ENCODE data around the gene RNU5B-1. TPM values are rescaled to one million over a fixed set of nuclear protein-coding genes. Genes with fewer than 3 reads are reported as not detected.

The RNU5B-1 gene
- total and polyA plus RNA-seq, 2 experiments from 2014 or later = not detected

DNA sequence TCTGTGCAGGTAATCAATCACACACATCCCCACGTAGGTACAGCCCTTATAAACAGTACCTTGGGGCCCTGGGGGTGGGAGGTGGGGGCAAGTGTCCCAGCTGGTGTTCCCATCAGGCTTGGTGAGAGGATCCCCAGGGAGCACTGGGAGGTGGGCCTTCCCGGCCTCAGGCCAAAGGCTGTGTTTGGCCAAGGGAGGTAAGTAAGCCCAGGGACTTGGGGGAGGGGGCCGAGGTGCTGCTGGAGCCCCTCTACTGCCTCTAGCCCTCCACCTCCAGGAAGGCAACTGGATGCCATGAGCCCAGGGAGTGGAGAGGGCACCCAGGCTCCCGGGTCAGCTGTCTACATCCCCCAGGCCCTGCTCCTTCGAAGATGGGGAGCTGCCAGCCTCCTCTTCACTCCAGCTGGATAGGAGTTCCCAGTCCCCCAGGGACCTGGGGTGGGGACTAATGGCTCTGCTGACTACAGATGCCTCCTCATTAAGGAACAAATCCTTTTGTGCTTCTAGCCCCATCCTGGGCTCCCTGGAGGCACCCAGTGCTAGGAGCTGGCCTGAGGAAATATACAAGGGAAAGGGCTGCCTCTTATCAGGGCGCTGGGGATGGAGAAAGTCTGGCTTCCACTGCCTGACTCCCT is 33.1 kb downstream of the RNU5B-1 start:
- no peak overlapping the region for H3K27ac ChIP-seq
- no peaks in the 10 kb centered on the region for H3K9me3 ChIP-seq (ENCODE audit: low read depth)
- TF ChIP-seq, protein P1, sequence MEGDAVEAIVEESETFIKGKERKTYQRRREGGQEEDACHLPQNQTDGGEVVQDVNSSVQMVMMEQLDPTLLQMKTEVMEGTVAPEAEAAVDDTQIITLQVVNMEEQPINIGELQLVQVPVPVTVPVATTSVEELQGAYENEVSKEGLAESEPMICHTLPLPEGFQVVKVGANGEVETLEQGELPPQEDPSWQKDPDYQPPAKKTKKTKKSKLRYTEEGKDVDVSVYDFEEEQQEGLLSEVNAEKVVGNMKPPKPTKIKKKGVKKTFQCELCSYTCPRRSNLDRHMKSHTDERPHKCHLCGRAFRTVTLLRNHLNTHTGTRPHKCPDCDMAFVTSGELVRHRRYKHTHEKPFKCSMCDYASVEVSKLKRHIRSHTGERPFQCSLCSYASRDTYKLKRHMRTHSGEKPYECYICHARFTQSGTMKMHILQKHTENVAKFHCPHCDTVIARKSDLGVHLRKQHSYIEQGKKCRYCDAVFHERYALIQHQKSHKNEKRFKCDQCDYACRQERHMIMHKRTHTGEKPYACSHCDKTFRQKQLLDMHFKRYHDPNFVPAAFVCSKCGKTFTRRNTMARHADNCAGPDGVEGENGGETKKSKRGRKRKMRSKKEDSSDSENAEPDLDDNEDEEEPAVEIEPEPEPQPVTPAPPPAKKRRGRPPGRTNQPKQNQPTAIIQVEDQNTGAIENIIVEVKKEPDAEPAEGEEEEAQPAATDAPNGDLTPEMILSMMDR (IDR thresholded peaks at IDR 0.05; ENCODE audit: poor library complexity) = no peak
- no peak for TF ChIP-seq EZH2 (IDR thresholded peaks at IDR 0.05; ENCODE audit: borderline replicate concordance)
- no peak for TF ChIP-seq EZH2phosphoT487 (IDR thresholded peaks at IDR 0.05; ENCODE audit: low read depth, severe bottlenecking, unreplicated experiment)
- DNase-seq (ENCODE audit: low spot score) = no peak
- 62% methylated on average over 5 of the region's 6 CpGs for WGBS (ENCODE audit: low lambda C conversion rate, missing lambda C conversion rate)
- no peaks in the 10 kb centered on the region for H3K27me3 ChIP-seq
- no peaks in the 10 kb centered on the region for H4K20me1 ChIP-seq (ENCODE audit: insufficient read depth, poor library complexity, severe bottlenecking)
- no peaks in the 10 kb centered on the region for H3K79me2 ChIP-seq
- no peak overlapping the region for H2AFZ ChIP-seq
- H3K4me1 ChIP-seq (ENCODE audit: insufficient read depth) = peaks cover 12% of the 10 kb centered on the region
- no peaks in the 10 kb centered on the region for H3K36me3 ChIP-seq (replicated peaks; ENCODE audit: insufficient read depth, low read depth)
- H3K9me2 ChIP-seq (replicated peaks; ENCODE audit: insufficient read depth) = no peaks in the 10 kb centered on the region
- H3K4me3 ChIP-seq = no peak overlapping the region
- no peak overlapping the region for H3K4me2 ChIP-seq

DNA sequence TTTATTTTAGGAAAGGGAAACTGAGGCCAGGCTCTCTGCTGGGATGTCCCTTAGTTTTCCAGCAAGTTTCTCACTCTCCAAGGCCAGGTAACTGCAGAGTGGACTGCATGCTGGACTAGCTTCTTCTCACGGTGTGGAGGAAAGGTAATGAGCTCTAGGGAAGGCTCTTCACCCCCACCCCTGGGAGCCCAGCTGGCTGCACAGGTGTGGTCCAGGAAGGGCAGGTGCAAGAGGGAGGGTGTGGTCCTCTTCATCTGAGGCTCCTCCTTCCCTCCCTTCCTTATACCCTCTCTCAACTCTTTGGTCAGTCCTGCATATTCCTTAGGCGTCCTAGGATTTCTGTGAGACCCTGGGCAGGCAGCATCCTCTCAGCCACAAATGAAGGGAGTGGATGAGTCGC is 33.9 kb downstream of the RNU5B-1 start:
- Histone ChIP-seq H3K4me1 (ENCODE audit: insufficient read depth) (peaks cover 12% of the 10 kb centered on the region), H3K4me2 (no peak overlapping the region), H3K9me3 (ENCODE audit: low read depth) (no peaks in the 10 kb centered on the region), H2AFZ (no peak overlapping the region), H3K4me3 (no peak overlapping the region), H3K79me2 (no peaks in the 10 kb centered on the region), H3K27me3 (no peaks in the 10 kb centered on the region), H3K9me2 (replicated peaks; ENCODE audit: insufficient read depth) (no peaks in the 10 kb centered on the region), H4K20me1 (ENCODE audit: insufficient read depth, poor library complexity, severe bottlenecking) (no peaks in the 10 kb centered on the region), H3K27ac (no peak overlapping the region), H3K36me3 (replicated peaks; ENCODE audit: insufficient read depth, low read depth) (no peaks in the 10 kb centered on the region)
- no peak for DNase-seq (ENCODE audit: low spot score)
- TF ChIP-seq EZH2 (IDR thresholded peaks at IDR 0.05; ENCODE audit: borderline replicate concordance) (no peak), EZH2phosphoT487 (IDR thresholded peaks at IDR 0.05; ENCODE audit: low read depth, severe bottlenecking, unreplicated experiment) (no peak)
- TF ChIP-seq, protein P1 (IDR thresholded peaks at IDR 0.05; ENCODE audit: poor library complexity) = no peak
- 74% methylated on average over 3 of the region's 3 CpGs for WGBS (ENCODE audit: low lambda C conversion rate, missing lambda C conversion rate)

DNA sequence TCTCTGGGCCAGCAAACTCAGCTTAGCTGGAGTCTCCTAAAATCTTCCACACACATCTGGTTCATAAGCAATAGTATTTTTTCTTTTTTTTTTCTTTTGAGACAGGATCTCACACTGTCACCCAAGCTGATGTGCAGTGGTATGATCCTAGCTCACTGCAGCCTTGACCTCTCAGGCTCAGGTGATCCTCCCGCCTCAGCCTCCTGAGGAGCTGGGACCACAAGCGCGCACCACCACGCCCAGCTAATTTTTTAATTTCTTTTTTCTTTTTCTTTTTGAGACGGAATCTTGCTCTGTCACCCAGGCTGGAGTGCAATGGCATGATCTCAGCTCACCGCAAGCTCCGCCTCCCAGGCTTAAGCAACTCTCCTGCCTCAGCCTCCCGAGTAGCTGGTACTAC is 34.3 kb downstream of the RNU5B-1 start:
- 95% methylated on average over 8 of the region's 8 CpGs for WGBS (ENCODE audit: low lambda C conversion rate, missing lambda C conversion rate)
- Histone ChIP-seq H3K4me1 (ENCODE audit: insufficient read depth) (peaks cover 12% of the 10 kb centered on the region), H3K4me3 (no peak overlapping the region), H3K9me2 (replicated peaks; ENCODE audit: insufficient read depth) (no peaks in the 10 kb centered on the region), H3K27me3 (no peaks in the 10 kb centered on the region), H2AFZ (no peak overlapping the region), H4K20me1 (ENCODE audit: insufficient read depth, poor library complexity, severe bottlenecking) (no peaks in the 10 kb centered on the region), H3K79me2 (no peaks in the 10 kb centered on the region), H3K4me2 (no peak overlapping the region), H3K9me3 (ENCODE audit: low read depth) (no peaks in the 10 kb centered on the region), H3K36me3 (replicated peaks; ENCODE audit: insufficient read depth, low read depth) (no peaks in the 10 kb centered on the region), H3K27ac (no peak overlapping the region)
- DNase-seq (ENCODE audit: low spot score) = no peak
- TF ChIP-seq EZH2phosphoT487 (IDR thresholded peaks at IDR 0.05; ENCODE audit: low read depth, severe bottlenecking, unreplicated experiment) (no peak), EZH2 (IDR thresholded peaks at IDR 0.05; ENCODE audit: borderline replicate concordance) (no peak)
- TF ChIP-seq, protein P1 (IDR thresholded peaks at IDR 0.05; ENCODE audit: poor library complexity) = no peak
